Effector CD8-positive, alpha-beta T cell (primary cell): ENCODE measurements around the gene CCR5.

Source experiments
- DNase-seq: peaks from one replicate; lab custom pipeline; 2025; lab: John Stamatoyannopoulos, UW

CCR5 gene

GRCh38 chr3:46407970-46408369, 37.2 kb downstream of the CCR5 start:
- DNase-seq = no peak

GRCh38 chr3:46408853-46409252, 38.1 kb downstream of the CCR5 start:
- DNase-seq = no peak

- DNase-seq = no peak
Observed at GRCh38 chr3:46409739-46410489, 39.2 kb downstream of the CCR5 start.

GRCh38 chr3:46410669-46411068, 39.9 kb downstream of the CCR5 start:
- no peak for DNase-seq

- DNase-seq = no peak
Observed at GRCh38 chr3:46411271-46411670, 40.5 kb downstream of the CCR5 start.

GRCh38 chr3:46412786-46413298, 42.1 kb downstream of the CCR5 start:
- DNase-seq = no peak

GRCh38 chr3:46413951-46414350, 43.2 kb downstream of the CCR5 start:
- no peak for DNase-seq

GRCh38 chr3:46414739-46415138, 44.0 kb downstream of the CCR5 start:
- DNase-seq = no peak

- DNase-seq = no peak
Observed at GRCh38 chr3:46416125-46416810, 45.5 kb downstream of the CCR5 start.

GRCh38 chr3:46416811-46417510, 46.2 kb downstream of the CCR5 start:
- DNase-seq = no peak

GRCh38 chr3:46417841-46418611, 47.3 kb downstream of the CCR5 start:
- DNase-seq = no peak

- no peak for DNase-seq
Observed at GRCh38 chr3:46419816-46420215, 49.1 kb downstream of the CCR5 start.

GRCh38 chr3:46420931-46421330, 50.2 kb downstream of the CCR5 start:
- DNase-seq = no peak

GRCh38 chr3:46422617-46423016, 51.9 kb downstream of the CCR5 start:
- DNase-seq = no peak

GRCh38 chr3:46423588-46423987, 52.8 kb downstream of the CCR5 start:
- DNase-seq = no peak
